Stimulated activated CD4-positive, alpha-beta T cell treated with anti-CD3 and anti-CD28 coated beads, Interleukin-2, amount 100 ng/mL, for 24 hours (primary cell): ENCODE measurements around the gene MKX.

Experiments used
- DNase-seq, 2 donors: peaks; one replicate each; pipeline ENCODE4 v3.0.0-alpha.2; 2020

Gene MKX

DNA sequence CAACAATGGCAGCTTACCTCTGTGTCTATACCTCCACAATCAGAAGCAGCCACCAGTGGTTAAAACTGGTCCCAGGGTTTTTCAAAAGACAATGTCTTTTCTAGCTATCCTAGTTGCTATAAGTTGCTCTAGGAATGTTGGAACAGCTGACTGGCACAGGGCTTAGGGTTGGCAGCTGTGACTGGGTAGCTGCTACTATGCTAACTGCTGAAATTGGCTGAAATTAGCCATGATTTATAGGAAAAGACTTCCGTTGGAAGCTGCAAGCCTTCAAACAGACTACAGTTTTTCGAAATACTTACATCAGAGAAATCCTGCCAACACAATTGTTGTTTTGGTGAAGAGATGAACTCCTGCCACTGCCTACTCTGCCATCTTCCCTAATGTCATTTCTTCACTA, 102.3 kb downstream of the MKX start:
- no peak for DNase-seq

DNA sequence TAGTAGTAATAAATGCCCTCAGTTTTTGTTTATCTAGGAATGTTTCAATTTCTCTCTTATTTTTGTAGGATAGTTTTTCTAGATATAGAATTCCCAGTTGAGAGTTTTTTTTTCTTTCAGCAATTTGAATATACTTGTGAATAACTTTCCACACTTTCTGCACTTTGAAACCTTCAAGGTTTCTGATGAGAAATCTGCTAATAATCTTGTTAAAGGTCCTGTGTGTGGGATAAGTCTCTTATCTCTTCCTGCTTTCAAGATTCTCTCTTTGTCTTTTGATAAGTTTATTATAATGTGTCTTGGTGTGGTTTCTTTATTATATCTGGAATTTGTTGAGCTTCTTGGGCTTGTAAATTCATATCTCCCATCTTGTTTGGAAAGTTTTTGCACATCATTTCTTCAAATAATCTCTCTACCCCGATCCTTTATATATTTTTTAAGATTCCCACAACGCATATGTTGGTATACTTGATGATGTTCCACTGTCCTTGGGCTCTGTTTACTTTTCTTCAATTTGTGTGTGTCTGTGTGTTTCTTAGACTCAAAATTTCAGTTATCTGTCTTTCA, 103.5 kb downstream of the MKX start:
- no peak for DNase-seq

- DNase-seq, result no peak
Measured at GRCh38 chr10:27638071-27638750, 107.4 kb downstream of the MKX start.

DNA sequence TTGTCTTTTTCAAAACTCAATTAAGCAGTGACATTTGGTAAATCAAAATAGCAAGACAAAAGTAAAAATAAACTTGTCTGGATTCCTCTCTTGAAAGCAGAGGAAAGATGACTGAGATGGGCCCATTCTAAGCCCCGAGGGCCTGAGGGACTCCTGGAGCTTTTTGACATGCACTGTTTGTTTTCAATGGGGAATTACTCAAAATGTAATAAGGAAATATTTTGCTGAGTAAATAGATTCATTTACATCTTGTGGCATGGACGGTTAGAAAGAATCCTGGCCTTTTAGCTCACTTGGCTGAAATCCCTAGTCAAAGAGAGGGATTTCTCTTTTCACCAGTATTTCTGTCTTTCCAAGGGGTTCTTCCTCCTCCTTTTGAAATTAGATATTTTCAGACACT, 108.0 kb downstream of the MKX start:
- DNase-seq, result no peak

GRCh38 chr10:27636816-27637215, 108.8 kb downstream of the MKX start:
- no peak for DNase-seq

DNA sequence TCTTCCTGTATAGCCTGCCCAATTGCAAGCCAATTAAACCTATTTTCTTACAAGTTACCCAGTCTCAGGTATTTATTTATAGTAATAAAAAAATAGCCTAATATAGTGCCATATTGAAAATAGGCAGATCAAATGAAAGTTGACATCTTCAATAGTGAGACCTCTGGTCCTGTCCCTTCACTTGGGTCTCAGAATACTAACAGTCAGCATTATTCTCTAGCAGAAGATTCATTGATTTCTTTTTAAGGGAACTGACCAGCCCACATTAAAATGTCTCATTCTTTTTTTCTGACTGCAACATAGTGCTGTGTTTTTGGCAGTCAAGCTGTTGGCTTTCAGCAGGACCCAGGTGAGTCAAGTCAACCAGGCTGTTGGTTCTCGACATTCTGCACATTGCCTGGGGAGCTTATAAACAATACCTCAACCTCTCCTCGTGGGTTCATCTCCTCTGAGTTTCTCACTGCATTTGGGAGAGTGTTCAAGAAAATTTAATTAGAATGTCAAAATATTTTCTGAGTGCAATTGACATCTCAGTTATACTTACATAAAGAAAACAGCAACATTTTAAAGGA, 109.8 kb downstream of the MKX start:
- no peak for DNase-seq

DNA sequence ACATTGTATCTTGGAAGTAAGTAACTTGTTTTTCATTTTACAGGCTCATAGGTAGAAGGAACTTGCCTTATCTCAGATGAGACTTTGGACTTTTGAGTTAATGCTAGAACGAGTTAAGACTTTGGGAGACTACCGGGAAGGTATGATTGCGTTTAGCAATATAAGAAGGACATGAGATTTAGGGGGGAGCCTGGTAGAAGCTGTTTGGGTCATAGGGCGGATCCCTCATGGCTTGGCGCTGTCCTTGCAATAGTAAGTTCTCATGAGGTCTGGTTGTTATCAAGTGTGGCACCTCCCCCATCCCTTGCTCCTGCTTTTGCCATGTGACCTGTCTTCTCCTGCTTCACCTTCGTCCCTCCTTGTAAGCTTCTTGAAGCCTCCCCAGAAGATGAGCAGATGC, 110.3 kb downstream of the MKX start:
- no peak for DNase-seq

DNA sequence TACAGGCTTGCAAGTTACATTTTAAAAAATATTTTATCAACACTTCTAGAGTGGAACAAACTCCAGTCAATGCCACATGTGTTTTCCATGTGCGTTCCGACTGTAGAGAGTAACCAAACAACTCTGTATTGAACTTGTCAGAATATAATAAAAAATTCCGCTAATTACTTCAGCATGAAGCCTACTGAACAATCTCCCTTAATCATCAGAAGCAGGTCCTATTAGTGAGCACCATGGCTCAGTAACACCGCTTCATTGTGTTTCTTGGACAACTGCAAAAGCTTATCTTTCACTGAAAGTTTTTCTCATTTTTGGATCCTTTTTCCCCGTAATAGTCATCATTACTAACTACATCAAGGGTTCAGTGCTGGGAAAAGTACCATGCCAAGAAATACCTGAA, 117.0 kb downstream of the MKX start:
- no peak for DNase-seq

GRCh38 chr10:27626890-27627289, 118.7 kb downstream of the MKX start:
- no peak for DNase-seq

DNA sequence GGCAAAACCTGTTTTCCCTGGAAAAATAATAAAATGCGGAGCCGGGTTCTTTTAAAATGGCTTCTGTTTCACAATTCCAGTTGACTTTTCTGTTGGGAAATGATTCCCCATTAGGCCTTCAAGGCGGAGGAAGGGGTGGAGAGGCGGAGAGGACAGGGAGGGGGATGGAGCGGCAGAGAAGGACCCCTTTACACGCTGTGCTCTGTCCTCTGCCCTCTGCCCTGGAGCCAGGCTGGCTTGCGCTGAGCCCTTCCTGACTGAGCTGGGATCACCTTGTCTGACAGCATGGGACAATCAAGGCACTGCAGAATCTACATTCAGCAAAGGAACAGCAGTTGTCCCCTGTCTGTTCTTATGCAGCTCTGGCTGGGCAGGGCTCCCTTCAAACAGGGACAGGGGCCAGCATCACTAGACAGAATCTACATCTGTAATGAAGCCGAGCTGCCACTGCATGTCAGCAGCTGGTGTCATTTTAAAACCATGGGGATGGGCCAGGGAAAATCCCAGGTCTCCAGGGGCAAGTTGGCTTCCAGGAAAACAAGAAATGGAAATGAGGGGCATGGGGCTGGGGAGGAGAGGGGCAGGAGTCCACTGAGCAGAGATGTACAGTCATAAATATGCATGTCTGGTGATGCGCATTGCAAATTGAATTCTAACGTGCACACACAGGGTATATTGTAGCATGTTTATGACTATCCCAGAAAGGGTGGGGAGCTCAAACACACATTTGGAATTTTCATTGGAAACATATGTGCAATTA, 120.0 kb downstream of the MKX start:
- no peak for DNase-seq

- DNase-seq, result no peak
Measured at GRCh38 chr10:27624941-27625340, 120.7 kb downstream of the MKX start.
